GF-D8 (cell line): ENCODE data around the gene HPX.

Source experiments
- DNase-seq: peaks from one replicate; lab custom pipeline; 2025; lab: John Stamatoyannopoulos, UW

HPX gene

GRCh38 chr11:6440906-6441358 is at the start of gene HPX:
Gene HPX (minus strand): TSS chr11:6440987. CDS start chr11:6440963, 24 bp downstream.
- no peak for DNase-seq

- no peak for DNase-seq
Measured at GRCh38 chr11:6489306-6489705, 48.5 kb upstream of the HPX start.

- DNase-seq = no peak
Measured at GRCh38 chr11:6488821-6489220, 48.0 kb upstream of the HPX start.

DNA sequence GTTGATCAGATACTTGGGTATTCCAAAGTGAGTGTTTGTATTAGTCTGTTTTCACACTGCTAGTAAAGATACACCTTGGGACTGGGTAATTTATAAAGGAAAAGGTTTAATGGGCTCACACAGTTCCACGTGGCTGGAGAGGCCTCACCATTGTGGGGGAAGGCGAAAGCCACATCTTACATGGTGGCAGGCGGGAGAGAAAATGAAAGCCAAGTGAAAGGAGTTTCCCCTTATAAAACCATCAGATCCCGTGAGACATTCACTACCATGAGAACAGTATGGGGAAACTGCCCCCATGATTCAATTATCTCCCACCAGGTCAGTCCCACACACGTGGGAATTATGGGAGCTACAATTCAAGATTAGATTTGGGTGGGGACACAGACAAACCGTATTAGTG is 47.6 kb upstream of the HPX start:
- no peak for DNase-seq

GRCh38 chr11:6486938-6487337 is 46.2 kb upstream of the HPX start:
- DNase-seq = no peak

GRCh38 chr11:6486256-6486655 is 45.5 kb upstream of the HPX start:
- no peak for DNase-seq

DNA sequence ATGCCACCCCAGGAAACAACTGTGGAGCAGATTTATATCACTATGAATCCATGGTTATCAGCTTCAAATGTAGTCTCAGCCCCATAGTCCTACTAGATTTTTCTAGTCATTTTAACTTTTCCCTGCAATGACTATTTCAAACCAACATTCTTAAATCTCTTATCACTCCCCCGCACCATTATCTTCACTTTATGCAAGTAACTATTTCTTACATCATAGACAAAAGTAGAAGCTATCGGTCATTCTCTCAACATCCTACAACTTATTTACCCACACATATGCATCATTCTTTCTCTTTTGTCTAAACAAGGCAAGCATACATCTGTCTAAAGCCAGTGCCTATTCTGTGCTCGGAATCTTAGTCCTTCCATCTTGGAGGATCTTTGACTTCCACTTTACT is 44.9 kb upstream of the HPX start:
- DNase-seq = no peak

GRCh38 chr11:6483015-6483414 is 42.2 kb upstream of the HPX start:
- DNase-seq = no peak

GRCh38 chr11:6482441-6482840 is 41.7 kb upstream of the HPX start:
- DNase-seq = no peak

- no peak for DNase-seq
Measured at GRCh38 chr11:6481924-6482275, 41.1 kb upstream of the HPX start.

- peak; percentile 80 for DNase-seq
Measured at GRCh38 chr11:6481012-6481923, 40.5 kb upstream of the HPX start, which contains the start of the genes ARFIP2 and TIMM10B. Gene ARFIP2 (minus strand): TSS chr11:6481331. CDS start chr11:6480421, 910 bp downstream. Gene TIMM10B (plus strand): TSS chr11:6481501. CDS start chr11:6481517, 16 bp downstream.

GRCh38 chr11:6480299-6480914 is 39.6 kb upstream of the HPX start:
- DNase-seq = no peak

DNA sequence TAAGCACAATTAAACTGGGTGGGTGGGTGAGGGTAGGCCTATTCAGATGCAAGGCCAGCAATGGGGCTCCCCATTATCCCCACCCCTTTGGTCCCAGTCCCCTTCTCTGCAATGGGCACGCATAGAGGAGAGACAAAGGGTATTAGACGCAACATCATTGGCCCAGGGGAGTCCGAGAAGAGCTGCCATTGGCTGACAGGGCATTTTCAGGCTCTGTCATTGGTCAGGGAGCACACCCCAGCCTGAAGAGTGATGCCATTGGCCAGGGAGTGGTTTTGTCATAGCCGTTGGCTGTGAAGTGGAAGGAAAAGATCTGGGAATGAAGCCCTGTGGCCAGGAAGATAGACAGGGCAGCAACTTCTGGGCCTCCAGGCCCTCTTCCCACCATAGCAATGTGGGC is 35.8 kb upstream of the HPX start:
- DNase-seq = no peak

GRCh38 chr11:6475936-6476335 is 35.1 kb upstream of the HPX start:
- no peak for DNase-seq

GRCh38 chr11:6474806-6475500 is 34.2 kb upstream of the HPX start:
- DNase-seq = no peak

GRCh38 chr11:6474413-6474792 is 33.6 kb upstream of the HPX start:
- no peak for DNase-seq

DNA sequence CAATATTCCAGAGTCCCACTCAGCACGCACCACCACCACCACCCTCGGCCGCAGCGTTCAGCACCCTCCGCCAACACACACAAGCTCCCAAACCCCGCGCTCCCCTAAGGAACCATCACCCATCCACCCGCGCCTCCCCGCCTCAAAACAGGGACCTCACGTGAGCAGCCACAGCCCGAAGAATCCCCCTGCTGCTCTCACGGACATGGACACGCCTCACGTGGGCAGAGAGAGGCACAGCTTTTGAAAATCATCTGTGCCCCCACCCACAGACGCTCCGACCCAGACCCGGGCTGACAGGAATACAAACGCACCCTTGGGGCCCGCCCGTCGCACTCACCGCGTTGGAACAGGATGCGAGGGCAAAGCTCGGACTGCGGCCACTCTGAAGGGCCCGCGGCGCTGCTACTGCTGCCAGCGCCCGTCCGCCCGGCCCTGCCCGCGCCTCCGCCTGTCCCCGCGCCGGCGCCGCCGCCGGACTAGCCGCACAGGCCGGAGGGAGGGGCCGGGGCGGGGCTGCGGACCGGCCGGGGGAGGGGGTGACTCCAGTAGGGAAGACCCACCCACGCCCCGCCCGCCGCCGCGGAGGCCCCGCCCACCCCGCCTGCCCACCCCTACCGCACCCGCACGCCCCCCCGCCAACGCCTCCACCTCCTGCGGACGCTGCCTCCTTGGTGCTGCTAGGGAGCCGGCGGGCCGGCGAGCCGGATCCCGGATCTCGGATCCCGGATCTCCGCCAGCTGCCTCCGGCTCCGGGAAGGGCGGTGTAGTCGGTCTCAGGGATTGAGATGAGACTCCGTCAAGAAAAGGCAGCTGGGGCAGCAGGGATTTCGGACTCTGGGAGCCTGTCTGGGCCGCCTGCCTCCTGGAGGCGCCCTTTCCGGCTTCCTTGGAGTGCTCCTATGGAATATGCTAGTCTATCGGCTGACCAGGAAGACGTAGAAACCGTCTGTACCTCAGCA is 32.9 kb upstream of the HPX start, which contains the start of gene TRIM3:
TRIM3 (minus strand) TSS at position 491 of the 962 bp plus-strand sequence. CDS start 8,246 bp downstream, outside the sequence.
- DNase-seq = no peak

DNA sequence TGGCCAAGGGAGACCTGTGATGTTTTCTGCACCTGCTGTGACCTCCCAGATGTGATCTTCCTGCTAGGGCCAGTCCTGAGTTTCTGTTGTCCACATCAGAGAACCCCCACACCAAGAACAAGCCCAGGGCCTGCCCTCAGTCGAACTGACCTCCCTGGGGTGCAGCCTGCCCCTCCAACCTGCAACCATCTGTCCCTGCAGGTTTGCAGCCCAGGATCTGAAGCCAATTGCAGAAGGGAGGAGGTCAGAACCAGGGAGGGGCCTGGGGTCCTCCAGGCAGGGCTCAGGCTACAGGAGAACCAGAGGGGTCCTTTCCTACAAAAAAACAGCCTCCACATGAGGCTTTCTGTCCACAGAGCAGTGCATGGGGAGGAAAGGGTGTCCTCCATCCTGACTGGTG is 32.1 kb upstream of the HPX start:
- DNase-seq = no peak

DNA sequence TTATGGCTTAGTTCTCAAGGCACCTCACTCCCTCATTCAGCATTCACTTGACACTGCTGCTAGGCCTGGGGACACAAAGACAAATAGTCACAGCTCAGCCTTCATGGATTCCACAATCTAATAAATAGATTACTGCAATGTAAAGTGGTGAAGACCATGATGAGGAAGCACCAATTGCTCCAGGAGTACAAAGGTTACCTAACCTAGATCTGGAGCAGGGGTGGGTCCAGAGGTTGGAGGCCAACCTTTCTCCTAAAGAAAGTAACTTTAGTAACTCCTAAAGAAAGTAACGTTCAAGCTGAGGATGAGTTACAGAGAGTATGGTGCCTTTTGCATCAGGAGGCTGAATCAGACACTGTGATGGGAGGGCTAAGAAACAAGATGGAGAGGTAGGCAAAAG is 28.8 kb upstream of the HPX start:
- DNase-seq = no peak

DNA sequence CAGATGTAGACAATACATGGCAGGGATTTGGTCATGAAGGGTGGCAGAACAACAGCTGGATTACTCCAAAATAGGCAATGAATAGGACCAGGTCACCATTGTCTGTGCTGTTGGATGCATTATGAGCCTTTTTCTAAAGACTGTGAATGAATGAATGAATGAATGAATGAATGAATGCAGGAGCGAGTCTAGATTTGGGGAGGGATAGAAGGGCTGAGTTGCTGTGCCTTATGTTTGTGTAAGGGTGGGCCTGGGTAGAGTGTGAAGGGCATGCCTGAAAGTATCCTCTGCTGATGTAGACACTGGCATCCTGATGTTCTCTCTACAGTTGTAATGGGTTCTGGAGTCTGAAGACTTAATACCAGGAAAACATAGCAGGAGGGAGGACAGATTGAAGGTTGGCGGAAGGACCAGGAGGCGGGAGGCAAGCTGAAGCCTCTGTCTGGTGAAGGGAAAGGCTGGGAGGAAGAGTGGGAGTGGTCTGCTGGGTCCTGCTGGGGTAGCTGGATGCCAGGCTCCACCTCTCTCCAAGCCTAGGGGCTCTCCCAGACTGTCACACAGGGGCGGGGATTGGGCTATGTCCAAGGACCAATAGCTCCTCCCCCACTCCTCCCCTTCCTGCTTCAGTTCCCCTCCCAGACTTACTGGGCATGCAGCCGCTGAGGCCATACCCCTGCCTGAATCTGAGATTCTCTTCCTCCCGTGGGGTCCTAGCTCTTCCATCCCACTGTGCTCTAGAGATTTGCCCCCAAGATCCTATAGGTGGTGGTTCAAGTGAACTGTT is 28.1 kb upstream of the HPX start:
- DNase-seq = no peak

DNA sequence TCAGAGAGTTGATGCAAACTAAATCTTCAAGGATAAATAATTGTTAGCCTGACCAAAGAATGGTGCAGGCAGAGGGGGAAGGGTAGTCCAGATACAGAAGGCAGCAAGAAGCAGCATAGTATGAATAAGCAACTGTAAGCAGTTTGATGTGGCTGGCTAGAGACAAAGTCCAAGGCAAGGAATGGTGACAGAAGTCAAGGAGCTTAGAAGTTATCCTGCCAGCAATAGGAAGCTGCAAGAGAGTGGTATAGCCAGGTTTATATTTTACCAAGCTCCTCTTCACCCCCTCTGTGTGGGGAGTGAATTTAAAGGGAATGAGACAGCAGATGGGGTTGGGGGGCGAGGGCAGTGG is 18.3 kb upstream of the HPX start:
- no peak for DNase-seq
